Gastroesophageal sphincter (tissue), 3 donors: ENCODE results near the gene KIAA0586.

Experiments used
- CTCF ChIP-seq, 4 experiments: fragments of 200-600 bp in 2 of 4; fragments of 450-650 bp in 2 of 4; sonication (generic) in 1 of 4; IDR thresholded peaks; one replicate each; pipeline ENCODE4 v1.5.1; 2017 to 2019; ENCODE audit warnings: antibody characterized with exemption in 4 of 4, mild to moderate bottlenecking in 2 of 4, moderate library complexity in 2 of 4
- EP300 ChIP-seq: sonication (generic); formaldehyde crosslinking; IDR thresholded peaks from one replicate; pipeline ENCODE4 v1.6.1; 2017; ENCODE audit warnings: antibody characterized with exemption, mild to moderate bottlenecking
- POLR2AphosphoS5 ChIP-seq: sonication (generic); formaldehyde crosslinking; IDR thresholded peaks from one replicate; pipeline ENCODE4 v1.6.1; 2017; ENCODE audit warnings: antibody characterized with exemption

DNA sequence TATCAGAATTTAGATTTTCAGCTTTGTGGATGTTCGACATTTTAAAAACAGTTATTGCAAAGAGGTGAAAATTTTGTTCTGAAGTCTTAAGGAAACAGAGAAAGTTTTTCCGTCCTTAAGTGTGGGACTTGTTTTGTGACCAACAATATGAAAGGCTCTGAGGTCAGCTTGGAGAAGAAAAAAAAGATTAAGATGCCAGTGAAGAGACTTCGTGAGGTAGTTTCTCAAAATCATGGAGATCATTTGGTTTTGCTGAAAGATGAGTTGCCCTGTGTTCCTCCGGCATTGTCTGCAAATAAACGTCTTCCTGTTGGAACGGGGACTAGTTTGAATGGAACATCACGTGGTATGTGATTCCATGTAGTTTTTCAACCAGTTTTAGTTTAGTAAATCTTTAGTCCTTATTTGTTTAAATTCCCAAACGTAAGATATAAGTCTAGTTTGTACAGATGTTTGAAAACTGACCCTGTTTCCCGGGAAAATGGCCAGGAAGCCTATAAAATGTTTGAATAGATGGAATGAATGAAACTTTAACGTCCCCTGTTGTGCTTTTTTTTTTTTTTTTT lies 682 bp downstream of the KIAA0586 start:
- TF ChIP-seq CTCF (IDR thresholded peaks at IDR 0.05) (no peak), POLR2AphosphoS5 (no peak), EP300 (no peak)
